GM19463 (cell line): Measurements from ENCODE around the gene XIST.
"Not testable (repeated sequence)": the region's sequence is repeated elsewhere in the genome, so short reads cannot be mapped to it uniquely, and the experiment has no call there.

ENCODE experiments used
- ATAC-seq: cut with Tn5 transposase; IDR thresholded peaks from one replicate; pipeline ENCODE4 v1.9.1; 2021; ENCODE audit warnings: mild to moderate bottlenecking, moderate library complexity; ENCODE audit not compliant: unreplicated experiment

The XIST gene

DNA sequence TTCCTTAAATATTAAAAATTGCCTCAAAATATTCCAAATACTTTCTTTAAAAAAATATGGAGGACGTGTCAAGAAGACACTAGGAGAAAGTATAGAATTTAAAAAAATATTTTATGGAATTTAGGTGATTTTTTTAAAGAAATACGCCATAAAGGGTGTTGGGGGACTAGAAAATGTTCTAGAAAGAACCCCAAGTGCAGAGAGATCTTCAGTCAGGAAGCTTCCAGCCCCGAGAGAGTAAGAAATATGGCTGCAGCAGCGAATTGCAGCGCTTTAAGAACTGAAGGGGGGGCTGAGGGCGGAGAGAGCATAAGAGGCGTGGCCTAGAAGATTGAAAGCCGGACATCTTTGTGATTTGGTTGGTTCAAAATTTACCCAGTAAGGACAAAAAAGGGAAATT is at the start of gene XIST:
TSS of gene XIST (minus strand) at position 248 of the 400 bp plus-strand sequence.
- ATAC-seq, result no peak

DNA sequence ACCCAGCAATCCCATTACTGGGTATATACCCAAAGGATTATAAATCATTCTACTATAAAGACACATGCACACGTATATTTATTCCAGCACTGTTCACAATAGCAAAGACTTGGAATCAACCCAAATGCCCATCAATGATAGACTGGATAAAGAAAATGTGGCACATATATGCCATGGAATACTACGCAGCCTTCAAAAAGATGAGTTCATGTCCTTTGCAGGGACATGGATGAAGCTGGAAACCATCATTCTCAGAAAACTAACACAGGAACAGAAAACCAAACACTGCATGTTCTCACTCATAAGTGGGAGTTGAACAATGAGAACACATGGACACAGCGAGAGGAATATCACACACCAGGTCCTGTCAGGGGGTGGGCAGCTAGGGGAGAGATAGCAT is 45.8 kb upstream of the XIST start:
- ATAC-seq, result not testable (repeated sequence)

DNA sequence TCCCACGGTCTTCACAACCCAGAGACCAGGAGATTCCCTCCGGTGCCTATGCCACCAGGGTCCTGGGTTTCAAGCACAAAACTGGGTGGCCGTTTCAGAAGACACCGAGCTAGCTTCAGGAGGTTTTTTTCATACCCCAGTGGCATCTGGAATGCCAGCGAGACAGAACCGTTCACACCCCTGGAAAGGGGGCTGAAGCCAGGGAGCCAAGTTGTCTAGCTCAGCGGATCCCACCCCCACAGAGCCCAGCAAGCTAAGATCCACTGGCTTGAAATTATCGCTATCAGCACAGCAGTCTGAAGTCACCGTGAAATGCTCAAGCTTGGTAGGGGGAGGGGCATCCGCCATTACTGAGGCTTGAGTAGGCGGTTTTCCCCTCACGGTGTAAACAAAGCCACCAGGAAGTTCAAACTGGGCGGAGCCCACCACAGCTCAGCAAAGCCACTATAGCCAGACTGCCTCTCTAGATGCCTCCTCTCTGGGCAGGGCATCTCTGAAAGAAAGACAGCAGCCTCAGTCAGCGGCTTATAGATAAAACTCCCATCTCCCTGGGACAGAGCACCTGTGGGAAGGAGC is 40.1 kb upstream of the XIST start:
- not testable (repeated sequence) for ATAC-seq

DNA sequence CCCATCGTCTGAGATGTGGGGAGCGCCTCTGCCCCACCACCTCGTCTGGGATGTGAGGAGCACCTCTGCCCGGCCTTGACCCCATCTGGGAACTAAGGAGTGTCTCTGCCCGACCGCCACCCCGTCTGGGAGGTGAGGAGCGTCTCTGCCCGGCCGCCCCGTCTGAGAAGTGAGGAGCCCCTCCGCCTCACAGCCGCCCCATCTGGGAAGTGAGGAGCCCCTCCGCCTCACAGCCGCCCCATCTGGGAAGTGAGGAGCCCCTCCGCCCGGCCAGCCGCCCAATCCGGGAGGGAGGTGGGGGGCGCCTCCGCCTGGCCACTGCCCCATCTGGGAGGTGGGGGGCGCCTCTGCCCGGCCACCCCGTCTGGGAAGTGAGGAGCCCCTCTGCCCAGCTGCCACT is 29.7 kb upstream of the XIST start:
- ATAC-seq, result not testable (repeated sequence)

DNA sequence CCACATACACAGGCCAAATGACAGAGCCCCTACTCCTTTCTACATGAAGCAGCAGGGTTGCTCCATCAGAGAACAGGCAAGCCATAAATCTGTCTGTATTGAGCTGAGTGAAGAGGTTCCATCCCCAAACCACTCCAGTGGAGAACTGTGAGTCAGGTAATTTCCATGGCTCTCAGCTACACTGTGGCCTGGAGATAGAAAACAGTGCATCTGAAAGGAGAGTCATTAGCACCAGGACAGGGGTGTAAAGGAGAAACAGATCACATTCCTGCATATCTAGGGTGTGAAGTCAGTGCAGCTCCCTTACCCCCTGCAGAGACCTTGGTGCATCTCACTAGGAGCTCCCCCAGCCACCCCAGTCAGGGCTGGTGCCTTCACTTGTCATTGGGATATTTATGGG is 25.2 kb upstream of the XIST start:
- no peak for ATAC-seq

DNA sequence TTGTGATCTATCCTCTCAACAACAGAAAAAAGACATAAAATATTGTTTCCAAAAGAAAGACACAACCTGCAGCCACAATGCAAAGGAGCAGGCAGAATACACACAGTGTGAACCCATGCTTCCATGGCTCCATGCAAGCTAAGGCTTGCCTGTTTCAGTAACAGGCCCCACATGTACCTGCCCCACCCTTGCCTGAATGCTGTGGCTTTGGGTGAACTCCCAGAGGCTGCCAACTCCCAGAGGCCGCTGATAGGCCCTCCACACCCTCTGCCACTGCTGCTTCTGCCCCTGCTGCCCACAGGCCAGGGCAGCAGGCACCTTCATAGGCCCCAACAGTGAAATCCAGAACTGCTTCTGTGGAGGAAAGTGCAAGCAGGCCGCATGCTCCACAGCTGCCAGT is 24.4 kb upstream of the XIST start:
- ATAC-seq, result no peak

DNA sequence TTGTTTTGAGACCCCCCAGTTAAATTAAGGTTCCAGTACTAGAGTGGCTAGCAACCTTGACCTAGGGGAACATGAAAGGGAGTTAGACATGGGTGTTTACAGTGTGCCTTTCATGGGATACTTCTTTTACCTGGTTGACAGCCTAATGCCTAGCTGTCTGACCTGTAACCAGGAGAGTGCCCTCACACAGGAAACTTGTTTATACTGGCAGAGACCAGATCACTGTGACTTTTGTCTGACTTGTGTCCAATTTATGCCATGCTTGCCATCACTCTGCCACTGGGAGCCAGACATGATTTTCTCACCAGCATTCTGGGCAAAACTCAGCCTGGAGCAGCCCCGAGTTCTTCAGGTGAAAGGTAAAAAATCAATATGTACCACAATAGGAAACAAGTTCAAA is 16.4 kb upstream of the XIST start:
- no peak for ATAC-seq

DNA sequence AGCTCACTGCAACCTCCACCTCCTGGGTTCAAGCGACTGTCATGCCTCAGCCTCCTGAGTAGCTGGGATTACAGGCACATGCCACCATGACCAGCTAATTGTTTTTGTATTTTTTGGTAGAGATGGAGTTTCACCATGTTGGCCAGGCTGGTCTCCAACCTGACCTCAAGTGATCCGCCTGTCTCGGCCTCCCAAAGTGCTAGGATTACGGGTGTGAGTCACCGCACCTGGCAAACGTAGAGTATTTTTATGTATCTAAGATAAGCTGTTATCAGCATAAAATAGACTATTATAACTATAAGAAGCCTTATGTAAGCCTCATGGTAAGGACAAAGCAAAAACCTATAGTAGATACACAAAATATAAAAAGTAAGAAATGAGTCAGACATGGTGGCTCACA is 14.6 kb upstream of the XIST start:
- ATAC-seq, result no peak

DNA sequence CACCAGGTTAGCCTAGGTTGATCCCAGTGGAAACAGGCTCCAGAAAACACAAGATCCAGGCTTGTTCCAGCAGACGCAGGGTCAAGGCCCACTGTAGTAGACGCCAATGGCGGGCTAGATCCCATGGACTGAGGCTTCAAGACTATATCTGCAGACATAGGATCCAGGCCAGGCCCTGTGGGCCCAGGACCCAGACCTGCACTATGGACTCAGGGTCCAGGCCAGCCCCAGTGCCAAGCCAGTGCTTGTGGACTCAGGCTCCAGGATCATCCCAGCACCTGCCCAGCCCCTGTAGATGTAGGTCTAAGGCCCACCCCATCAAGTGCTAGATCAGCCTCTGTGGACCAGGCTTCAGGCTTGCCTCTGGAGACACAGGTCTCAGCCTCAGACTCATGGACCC is 11.3 kb upstream of the XIST start:
- no peak for ATAC-seq

DNA sequence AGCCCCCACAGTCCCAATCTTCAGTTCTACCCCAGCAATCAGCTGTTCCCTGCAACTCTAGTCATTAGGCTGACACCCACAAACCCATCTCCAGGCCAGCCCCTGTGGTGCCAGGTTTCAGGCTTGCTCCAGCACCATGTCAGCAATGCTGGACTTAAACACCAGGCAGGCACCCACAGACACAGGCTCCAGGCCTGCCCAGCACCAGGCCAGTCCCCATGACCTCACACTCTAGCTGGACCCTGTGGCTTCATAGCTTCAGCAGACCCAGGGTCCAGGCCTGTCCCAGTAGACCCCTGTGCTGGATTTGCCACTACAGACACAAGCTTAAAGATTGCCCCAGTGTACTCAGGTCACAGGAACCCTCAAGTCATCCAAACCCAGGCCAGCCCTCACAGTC is 10.8 kb upstream of the XIST start:
- no peak for ATAC-seq

DNA sequence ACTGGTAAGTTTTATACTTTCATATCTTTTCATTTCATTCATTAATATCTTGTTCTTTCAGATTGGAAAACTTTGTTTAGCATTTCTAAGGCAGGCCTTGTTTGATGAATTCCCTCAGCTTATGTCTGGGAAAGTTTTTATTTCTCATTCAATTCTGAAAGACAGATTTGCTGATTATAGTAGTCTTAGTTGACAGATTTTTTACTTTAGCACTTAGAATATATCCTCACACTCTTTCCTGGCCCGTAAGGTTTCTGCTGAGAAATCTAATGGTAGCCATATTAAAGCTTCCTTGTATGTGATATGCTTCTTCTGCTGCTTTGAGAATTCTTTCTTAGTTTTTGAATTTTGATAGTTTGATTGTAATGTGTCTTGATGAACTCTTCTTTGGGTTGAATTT is 7.1 kb upstream of the XIST start:
- ATAC-seq, result no peak

DNA sequence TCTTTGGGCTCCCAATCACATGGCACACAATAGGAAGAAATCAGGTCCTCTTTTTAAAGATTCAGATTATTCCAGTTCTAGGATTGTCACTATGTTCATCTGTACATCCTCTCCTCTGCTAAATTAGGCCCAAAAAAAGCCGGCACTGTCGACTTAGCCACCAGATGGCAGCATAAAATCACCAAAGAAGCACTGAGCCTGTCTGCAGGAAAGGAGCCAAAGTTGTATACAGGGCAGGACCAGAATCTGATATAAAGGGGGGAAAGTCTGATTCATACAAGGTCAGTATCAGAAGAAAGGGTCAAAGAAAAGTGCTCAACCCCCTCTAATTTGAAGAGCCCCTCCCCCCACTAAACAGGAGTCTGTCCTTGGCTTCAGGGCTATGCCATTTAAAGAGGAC is 3.0 kb upstream of the XIST start:
- ATAC-seq, result no peak

DNA sequence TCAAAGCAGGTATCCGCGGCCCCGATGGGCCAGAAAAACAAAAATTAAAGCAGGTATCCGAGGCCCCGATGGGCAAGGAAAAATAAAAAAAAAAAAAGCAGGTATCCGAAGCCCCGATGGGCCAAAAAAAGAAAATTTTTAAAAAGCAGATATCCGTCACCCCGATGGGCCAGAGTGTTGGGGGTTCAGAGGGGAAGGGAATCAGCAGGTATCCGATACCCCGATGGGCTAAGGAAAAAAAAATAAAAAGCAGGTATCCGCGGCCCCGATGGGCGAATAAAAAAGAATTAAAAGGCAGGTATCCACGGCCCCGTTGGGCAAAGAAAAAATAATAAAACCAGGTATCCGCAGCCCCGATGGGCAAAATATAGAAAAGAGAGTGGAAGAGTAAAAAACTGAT is 492 bp downstream of the XIST start:
- no peak for ATAC-seq

DNA sequence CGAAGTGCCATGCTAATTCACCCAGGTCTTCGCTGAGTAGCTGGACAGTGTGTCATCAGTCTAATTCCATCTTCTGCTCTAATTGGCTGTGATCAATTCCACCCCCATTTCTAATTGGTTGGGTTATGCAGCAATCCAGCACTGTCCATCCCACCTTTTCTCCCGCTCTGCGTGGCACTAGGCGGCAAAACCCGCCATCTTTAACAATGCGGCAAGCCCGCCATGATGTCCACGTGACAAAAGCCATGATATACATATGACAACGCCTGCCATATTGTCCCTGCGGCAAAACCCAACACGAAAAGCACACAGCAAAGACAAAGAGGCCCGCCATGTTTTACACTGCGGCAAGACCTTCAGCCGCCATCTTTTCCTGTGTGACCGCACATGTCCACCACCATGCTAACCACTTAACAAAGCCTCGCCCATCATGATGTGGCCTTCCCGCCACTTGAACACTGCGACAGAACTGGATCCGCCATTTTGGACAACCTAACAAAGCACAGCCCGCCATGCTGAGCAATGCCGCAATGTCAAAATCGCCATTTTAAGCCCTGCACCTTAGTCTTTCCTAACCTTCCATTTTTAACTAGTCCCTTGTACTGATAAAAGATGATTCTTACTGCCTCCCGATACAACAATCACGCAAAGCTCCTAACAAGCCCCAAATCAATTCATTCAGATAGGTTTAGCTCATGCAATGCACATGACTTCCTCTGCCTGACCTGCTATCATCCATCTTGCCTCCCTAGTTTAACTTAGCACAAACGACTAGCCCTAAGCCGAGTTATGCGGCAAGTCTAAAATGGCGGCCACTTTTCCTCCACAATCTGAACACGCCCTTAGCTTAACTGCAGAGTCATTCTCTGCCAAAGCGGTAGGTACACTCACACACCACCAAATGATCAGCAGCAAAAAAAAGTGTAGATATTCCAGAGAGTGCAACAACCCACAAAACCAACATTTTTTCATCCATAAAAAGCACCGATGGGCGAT is 1.2 kb downstream of the XIST start:
- peak; percentile 75 for ATAC-seq

DNA sequence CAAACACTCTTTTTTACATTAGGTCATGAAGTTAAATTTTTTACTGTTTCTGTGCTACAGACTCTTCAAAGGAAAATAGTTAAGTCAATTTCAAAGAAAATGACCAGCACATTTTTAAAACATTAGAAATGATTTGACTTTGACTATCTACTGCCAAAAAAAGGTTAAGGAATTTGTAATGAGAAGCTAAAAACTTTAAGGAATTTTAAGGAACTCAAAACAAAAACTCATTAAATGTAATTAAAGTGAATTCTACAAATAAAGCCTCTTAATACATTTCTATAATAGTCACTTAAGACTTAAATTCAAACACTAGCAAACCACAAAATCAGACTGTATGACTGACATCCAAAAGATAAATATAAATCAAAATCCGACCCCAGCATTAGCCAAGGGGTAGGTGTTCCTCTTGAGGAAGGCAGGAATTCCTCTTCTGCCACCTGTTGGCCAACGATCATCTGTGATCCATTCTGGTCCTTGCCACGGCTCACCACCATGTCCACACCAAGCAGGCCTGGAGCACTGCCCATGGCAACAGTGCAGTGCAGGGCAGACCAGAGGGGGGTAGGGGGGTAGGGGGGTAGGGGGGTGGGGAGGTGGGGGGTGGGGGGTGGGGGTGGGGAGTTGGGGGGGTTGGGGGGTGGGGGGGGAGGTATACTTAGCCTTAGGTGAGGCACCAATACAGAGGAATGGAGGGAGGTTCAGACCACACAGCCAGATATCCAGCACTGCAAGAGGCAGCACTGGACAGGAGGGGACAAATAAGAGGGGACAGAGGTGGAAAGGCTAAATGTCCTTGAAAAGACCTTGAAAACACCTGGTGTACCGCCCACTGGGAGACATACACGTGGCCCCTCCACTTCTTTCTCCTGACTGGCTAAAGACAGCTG is 2.1 kb downstream of the XIST start:
- ATAC-seq, result no peak

DNA sequence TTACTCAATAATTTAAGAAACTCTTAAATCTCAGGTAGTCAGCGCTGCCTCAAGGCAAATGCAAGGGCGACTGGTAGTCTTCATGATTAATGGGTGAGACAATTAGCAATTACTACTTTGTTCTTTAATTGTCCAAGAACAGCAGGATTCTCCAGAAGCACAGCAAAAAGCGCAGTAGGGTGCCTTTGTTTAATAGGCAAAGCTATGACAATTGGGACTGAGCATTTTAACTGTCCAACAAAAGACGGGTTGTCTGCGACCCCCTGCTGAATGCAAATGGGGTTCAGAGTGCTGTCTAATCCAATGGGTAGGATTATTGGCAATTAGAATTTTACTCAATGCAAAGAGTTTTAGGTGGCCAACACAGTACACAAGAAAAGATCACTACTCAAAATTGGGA is 3.4 kb downstream of the XIST start:
- no peak for ATAC-seq

DNA sequence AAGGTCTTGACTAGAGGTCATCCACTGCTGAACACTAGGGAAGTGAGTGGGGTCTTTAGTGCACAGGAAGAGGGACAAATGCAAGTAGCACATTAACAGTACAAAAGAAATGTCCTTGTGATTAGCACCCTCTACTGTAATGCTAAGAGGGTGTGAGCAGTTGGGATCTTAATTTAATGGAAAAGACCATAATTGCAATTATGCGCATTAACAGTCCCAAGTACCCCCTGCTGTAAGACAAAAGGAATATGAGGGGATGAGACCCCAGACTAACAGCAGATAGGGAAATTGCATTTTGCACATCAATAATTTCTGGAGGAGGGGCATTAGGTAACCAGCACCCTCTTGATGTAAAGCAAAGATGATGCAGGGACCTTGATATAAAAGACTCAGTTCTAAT is 4.5 kb downstream of the XIST start:
- ATAC-seq, result no peak

DNA sequence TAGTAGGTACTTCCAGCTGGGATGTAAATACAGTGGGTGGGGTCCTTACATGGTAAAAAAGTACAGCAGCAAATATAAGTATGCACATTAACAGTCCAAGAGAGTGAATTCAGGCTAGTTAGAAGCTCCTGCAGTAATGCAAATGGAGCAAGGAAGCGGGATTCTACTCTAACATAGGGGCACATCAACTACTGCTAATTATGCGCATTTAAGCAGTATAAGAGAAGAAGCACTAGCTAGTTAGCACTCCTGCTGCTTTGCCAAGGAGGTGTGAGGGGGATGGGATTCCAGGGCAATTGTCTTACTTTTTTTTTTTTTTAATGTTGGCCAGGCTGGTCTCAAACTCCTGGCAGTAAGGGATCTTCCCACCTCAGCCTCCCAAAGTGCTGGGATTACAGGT is 5.4 kb downstream of the XIST start:
- no peak for ATAC-seq

DNA sequence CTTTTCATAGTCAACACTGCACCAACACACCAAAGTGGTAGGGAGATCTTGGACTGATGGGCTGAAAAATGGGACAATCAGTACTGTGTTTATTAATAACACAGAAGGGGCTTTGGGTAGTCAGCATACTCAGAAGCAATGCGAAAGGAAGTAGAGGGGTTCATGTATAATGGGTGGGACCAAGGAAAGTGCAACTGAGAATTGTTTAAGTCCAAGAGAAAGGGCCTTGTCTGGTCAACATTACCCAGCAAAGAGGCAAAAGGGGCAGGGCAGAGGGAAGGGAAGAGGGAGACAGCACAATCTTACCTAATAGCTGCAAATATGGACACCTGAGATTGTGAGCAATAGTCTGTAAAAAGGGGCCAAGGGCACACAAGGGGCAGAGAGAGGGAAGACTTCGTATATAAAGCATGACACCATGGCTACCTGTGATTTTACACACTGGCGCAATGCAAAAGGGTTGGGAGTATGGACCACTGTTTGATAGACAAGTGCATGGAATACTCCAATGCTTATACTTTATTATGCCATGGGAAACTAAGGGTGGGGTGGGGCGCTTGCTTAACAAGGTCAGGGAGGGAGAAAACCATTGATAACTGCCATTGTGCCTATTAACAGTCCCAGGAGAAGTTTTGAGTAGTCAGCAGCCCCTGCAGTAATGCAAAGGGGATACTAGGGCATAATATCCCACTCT is 9.8 kb downstream of the XIST start:
- no peak for ATAC-seq

DNA sequence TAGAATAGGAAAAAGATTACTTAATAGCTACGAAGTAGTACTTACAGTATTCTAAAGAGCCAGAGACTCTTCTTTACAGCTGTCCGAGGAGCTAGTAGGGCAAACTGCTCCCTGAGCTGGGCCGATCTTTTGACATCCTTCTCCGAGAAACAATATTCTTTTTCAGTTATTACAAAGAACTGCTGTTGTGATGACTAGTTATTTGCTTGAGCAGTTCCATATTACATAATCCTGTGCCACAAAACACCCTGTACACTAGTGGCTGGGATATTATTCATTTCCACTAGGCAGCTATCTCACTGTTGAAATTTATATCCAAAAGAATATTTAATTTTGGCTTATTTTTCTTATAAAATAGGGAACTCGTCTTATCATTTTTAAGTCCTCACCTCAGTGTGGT is 11.2 kb downstream of the XIST start:
- no peak for ATAC-seq
